Embryonic facial prominence (tissue), 1 donor: ENCODE data around the gene KIAA0825.

Source experiments
- DNase-seq: peaks from one replicate; pipeline ENCODE4 v3.0.0-alpha.2; 2016; ENCODE audit errors: extremely low spot score

Gene KIAA0825

DNA sequence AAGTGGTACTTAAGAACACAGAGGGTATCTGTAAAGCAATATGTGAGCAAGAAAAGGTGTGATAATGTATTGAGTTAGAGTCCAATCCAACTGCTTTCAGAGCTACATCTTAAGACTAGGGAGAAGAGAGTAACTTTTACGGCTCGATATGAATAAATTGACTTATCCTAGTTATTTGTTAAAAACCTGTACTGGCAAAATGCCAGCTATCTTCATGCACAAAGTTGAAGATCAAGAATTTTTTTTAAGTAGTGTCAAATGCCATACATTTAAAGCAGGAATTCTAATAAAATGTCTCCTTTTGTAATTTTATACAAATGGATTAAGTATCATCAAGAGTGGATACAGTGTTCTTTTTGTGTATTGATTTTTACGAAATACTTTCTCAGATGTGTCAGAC is 305.2 kb downstream of the KIAA0825 start:
- DNase-seq, result no peak

DNA sequence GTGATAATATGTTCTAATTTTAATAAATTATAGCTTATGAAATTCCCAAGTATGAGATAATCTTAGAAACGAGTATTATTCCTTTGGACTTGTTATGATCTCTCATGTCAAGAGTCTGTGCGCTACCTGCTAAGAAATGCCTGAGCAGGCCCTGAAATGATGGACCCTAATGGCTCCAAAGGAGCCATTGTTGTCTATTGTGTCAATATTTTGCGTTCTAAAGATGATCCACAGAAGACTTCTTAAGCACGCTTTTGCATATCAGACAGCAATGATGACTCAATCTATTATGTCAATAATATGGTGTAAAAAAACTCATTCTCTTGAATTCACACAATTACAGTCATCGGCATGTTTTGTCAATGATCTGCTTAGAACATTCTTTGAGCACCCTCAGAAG is 306.1 kb downstream of the KIAA0825 start:
- DNase-seq, result no peak

- no peak for DNase-seq
These were observed 307.6 kb downstream of the KIAA0825 start for GRCh38 chr5:94310833-94311232.

GRCh38 chr5:94309141-94309540 is 309.3 kb downstream of the KIAA0825 start:
- no peak for DNase-seq

GRCh38 chr5:94308442-94308841 is 310.0 kb downstream of the KIAA0825 start:
- DNase-seq, result no peak

DNA sequence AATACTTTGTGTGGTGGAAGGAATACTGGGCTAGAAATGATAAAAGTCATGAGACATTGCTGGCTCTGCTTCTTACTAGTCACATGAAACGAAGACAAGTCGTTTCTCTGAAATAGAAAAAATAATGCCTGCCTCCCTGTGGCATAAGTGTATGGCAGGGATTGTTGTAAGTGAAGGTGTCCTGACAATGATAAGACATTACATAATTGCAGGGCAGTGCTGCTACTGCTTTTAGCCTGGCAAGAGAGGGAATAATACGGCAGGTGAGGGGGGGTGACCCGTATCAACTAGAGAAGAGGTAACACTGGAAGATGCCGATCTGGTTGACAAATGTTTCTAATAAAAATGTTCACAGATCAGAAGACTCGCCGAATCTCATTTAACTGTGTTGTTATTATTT is 314.3 kb downstream of the KIAA0825 start:
- no peak for DNase-seq

- no peak for DNase-seq
These were observed 329.5 kb downstream of the KIAA0825 start for GRCh38 chr5:94288937-94289336.

DNA sequence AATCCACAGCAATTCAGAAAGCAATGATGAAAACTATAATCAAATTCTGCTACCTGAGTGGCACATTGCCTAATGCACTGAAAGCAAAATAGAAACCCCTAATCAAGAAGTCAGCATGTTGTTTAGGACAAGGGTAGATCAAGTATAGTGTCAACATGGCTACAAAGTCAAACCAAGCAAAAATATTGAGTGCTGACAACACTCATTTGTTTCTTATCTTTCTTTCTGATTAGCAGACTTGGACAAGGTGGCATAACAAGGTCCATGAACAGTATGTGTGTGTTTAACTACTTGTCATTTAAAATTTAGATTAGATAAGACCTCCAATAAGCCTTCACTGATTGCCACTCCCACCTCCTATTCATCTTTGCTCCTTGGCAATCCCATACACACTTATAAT is 332.4 kb downstream of the KIAA0825 start:
- no peak for DNase-seq

DNA sequence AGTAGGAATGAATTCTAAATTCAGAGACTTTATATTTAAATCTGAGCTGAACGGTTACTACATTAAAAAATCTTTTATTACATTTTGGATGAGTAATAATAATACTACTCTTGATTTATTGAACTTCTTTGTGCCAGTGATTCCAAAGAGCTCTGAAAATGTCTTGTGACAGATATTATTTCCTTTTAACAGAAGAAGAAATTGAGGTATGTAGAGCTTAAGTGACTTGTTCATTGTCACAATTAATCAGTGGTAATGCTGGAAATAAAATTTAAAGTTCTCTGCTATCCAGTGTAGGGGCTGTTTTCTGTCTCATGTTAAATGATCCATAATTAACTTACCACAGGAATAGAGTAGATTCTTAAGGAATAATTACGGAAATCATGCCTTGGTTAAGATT is 335.3 kb downstream of the KIAA0825 start:
- no peak for DNase-seq

DNA sequence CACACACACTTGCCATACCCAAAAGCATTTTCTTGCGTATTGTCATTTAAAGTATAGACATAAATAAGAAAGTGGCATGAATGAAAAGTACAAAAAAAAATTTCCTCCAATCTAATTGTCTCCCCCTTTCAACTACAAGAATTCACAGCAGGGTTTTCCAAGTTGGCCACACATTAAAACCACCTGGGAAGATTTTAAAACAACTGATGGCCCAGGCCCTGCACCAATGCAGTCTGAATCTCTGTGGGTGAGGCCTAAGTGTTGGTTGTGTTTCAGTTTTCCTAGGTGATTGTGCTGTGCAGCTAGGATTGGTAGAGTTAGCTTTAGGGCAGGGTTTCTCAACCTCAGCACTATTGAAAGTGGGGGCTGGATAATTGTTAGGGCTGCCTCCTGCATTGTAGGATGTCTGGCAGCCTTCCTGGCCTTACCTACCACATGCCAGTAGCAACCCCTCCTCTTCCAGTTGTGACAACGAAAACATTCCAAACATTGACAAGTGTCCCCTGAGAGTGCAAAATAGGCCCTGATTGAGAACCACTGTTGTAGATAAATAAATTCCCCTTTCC is 337.1 kb downstream of the KIAA0825 start:
- DNase-seq, result no peak

GRCh38 chr5:94276751-94277150 is 341.7 kb downstream of the KIAA0825 start:
- DNase-seq, result no peak

- no peak for DNase-seq
These were observed 342.4 kb downstream of the KIAA0825 start for GRCh38 chr5:94276048-94276447.

DNA sequence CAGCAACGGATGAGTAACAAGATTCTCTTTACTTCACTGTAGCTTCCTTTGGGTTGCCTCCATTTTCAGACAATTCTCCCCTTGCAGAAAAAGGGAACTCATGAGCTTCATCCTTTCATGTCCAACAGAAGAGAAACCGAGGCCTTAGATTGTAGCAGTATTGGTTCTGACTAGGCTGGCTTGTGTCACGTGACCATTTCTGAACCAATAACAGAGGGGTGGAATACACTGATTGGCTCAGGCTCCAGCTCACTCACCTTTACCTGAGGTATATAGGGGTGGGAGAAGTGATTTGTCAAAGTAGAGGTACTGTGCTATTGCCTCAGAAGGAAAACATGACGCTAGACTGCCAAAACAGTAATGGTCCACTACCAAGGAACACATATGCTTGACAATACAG is 343.7 kb downstream of the KIAA0825 start:
- DNase-seq, result no peak

DNA sequence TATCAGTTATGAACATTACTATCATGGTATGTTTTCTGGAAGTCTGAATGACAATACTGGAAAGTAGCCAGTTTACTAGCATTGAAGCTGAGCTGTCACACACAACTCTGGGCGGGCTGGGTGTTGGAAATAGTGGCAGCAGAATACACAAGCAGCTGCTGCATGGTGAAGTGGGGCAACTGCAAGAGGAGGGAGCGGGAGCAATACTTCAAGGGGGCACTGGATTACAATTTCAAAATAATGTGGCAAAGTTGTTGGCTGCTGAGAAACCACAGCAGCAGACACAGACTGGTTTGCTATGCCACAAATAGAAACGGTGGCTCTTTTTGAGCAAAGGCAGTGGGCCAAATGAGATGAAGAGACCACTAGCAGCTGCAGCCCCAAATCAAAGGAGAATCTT is 350.2 kb downstream of the KIAA0825 start:
- no peak for DNase-seq

GRCh38 chr5:94267350-94267899 is 351.0 kb downstream of the KIAA0825 start:
- no peak for DNase-seq

- DNase-seq, result no peak
These were observed 352.2 kb downstream of the KIAA0825 start for GRCh38 chr5:94266170-94266569.

DNA sequence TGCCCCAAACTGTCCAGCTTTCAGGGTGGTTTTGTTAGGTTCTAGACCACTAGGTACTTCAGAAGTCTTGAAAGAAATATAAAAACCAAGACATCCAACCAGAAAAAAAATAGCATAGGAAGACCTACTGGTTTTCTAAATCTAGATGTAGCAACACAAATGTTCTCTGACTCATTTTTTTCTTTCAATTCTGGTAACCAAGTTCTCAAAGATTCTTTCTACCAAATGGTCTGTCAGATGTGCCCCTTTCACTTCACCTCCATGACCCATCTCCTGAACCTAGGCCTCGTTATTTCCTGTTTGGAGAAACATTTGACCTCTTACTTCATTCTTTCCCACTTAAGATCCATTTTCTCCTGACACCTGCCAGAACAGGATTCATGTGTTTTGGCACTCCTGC is 355.3 kb downstream of the KIAA0825 start:
- no peak for DNase-seq

DNA sequence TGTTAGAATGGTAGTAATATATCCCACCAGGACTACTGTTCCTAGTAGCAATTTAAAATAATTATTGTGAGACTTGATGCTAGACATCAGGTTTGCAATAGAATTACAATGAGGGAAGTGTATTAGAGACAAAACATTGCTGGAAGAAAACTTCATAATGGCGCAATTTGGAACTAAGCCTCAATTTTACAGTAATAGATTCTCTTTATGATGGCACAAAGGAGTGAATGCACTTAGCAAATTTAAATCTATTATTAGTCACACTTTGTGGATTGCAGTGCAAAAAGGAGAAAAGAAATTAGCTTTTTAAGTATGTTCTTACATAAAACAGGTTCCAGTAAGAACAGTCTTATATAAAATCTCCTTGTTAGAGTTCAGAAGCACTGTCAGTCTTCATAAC is 358.3 kb downstream of the KIAA0825 start:
- DNase-seq, result no peak

- DNase-seq, result no peak
These were observed 364.2 kb downstream of the KIAA0825 start for GRCh38 chr5:94254214-94254613.

GRCh38 chr5:94250985-94251384 is 367.4 kb downstream of the KIAA0825 start:
- DNase-seq, result no peak

- no peak for DNase-seq
These were observed 369.0 kb downstream of the KIAA0825 start for GRCh38 chr5:94249430-94249829.

DNA sequence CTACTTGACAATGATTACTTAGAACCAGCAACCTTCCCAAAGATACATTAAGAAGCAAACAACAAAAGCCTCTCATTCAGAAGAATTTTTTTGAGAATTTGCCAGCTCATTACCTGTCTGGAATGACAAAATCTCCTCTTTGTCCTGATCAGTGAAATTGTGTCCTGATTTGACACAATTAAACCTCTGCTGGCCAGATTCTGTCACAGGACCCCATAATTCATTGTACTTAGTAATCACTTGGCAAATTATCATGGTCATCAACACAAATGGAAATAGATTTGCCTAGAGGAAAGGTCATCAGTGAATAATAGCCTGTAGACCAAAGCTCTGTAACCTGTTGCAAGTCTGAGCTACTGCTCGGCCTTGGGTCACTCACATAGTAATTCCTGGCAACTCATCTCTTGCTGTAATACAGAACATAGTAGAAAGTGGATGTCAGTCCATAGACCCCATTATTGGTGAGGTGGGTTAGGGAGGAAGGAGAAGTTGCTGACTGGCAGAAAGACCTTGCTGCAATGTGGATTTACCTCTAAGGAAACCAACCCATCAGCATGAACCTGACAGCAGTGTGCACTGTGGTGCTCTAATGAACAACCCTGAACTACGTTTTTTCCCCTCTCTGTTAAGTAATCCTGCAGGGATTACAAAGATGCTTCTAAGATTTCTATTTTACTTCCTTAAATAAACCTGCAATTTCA is 370.1 kb downstream of the KIAA0825 start:
- no peak for DNase-seq

GRCh38 chr5:94245608-94246007 is 372.8 kb downstream of the KIAA0825 start:
- no peak for DNase-seq

DNA sequence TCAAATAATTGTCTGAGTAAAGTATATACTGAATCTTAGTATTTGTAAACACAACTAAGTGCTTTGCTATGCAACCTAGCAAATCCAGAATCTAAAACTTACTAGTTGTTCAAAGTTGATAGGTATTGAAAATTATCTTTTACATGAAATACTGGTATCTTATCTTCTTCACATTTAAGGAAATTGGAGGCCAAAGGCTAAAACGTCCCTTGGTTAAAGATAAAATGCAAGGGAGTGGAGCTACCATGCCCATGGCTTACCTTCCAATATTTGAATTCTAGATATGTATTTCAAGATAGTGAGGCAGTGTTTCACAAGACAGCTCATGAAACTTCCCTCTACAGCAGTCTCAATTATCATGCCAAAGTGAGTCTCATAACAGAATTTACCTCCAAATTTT is 373.5 kb downstream of the KIAA0825 start:
- no peak for DNase-seq
